ENCODE results near the gene ATP8B4.

Gene ATP8B4

DNA sequence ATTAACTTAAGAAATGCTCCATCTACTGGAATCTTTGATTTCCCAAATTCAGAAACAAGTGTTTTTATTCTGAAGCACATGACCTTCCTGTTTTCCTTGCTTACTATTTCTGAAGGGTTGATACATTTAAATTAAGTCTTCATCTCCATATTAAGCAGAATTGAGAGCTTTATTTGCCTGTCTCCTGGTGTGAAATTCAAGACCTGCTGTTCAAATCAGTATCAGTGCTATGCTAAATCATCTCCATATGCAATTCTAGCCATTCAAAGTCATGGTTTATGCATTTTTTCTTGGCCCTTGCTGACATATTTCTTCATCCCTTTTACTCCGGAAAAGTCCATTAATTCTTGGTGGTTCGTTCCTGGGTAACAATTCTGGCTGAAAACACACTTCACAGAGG lies 195.4 kb downstream of the ATP8B4 start:
- Histone ChIP-seq H3K9me2 (replicated peaks; ENCODE audit: low read depth, low read length) (no peaks in the 10 kb centered on the region), H3K36me3 (ENCODE audit: insufficient read depth, low read length) (no peaks in the 10 kb centered on the region), H3F3A (ENCODE audit: low read depth) (no peaks in the 10 kb centered on the region), H3K4me1 (ENCODE audit: insufficient read depth, low read length, poor library complexity, severe bottlenecking) (no peaks in the 10 kb centered on the region), H3K4me3 (ENCODE audit: low read length, poor library complexity, severe bottlenecking) (no peak overlapping the region), H3K9me3 (ENCODE audit: insufficient read depth, low read depth, low read length) (no peaks in the 10 kb centered on the region), H2AFZ (ENCODE audit: low read length) (no peak overlapping the region), H3K27me3 (ENCODE audit: insufficient read depth, low read length, poor library complexity, severe bottlenecking) (no peaks in the 10 kb centered on the region), H4K20me1 (ENCODE audit: insufficient read depth, low read length, poor library complexity, severe bottlenecking) (no peaks in the 10 kb centered on the region), H3K9ac (ENCODE audit: low read depth, low read length, poor library complexity, severe bottlenecking) (no peak overlapping the region), H3K4me2 (ENCODE audit: low read depth, low read length, poor library complexity, severe bottlenecking) (no peak overlapping the region), H3K79me2 (ENCODE audit: insufficient read depth, low read length) (no peaks in the 10 kb centered on the region)
- no peak for TF ChIP-seq EZH2phosphoT487 (IDR thresholded peaks at IDR 0.05; ENCODE audit: borderline replicate concordance)
- no peak for TF ChIP-seq CTCF (conservative IDR thresholded peaks at IDR 0.05; ENCODE audit: low read length)

DNA sequence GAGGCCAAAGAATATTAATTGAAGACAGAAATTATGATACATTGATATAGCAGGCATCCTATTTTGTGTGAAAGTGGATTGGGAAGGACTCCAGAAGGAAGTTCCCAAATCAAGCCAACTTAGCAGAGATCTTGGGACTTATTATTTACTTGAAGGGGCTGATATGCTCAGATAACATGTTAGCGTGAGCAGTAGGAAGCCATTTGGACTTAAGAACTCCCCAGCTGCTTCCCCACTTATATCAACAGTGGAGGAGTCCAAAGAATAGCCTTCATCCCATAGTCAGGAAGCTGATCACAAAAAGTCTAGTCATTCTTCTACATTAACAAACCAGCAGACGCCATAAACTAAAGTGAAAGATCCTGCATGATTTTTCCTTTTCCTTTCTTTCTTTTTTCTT lies 200.0 kb downstream of the ATP8B4 start:
- no peak for TF ChIP-seq EZH2phosphoT487 (IDR thresholded peaks at IDR 0.05; ENCODE audit: borderline replicate concordance)
- no peak for TF ChIP-seq CTCF (conservative IDR thresholded peaks at IDR 0.05; ENCODE audit: low read length)
- H3K36me3 ChIP-seq (ENCODE audit: insufficient read depth, low read length): no peaks in the 10 kb centered on the region

DNA sequence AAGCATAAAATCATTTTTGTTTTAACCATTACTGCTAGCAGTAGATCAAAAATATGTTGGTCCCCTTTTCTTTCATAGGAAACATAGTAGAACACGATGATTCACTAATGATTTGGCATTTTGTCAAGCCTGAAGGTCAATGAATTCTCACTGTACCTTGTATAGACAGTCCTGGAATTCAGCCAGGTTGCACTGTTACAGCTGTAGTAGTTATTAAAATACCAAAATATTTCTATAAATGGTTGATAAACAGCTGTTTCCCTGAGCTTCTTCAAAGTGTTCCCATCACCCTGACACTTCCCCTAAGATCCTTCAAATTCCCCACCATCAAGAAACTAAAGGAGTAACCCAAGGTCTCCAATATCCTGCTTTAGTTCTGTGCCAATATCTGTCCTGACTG lies 200.9 kb downstream of the ATP8B4 start:
- no peak for TF ChIP-seq CTCF (conservative IDR thresholded peaks at IDR 0.05; ENCODE audit: low read length)
- no peak for TF ChIP-seq EZH2phosphoT487 (IDR thresholded peaks at IDR 0.05; ENCODE audit: borderline replicate concordance)
- H3K9me2 ChIP-seq (replicated peaks; ENCODE audit: low read depth, low read length): 0 out of 2 replicates have a peak, but pooled peaks cover 3% of the 10 kb centered on the region
- no peaks in the 10 kb centered on the region for H3K36me3 ChIP-seq (ENCODE audit: insufficient read depth, low read length)
- H3K9ac ChIP-seq (ENCODE audit: low read depth, low read length, poor library complexity, severe bottlenecking): no peak overlapping the region
- no peaks in the 10 kb centered on the region for H3K9me3 ChIP-seq (ENCODE audit: insufficient read depth, low read depth, low read length)
- no peak overlapping the region for H3K4me2 ChIP-seq (ENCODE audit: low read depth, low read length, poor library complexity, severe bottlenecking)
- no peaks in the 10 kb centered on the region for H3F3A ChIP-seq (ENCODE audit: low read depth)
- no peak overlapping the region for H2AFZ ChIP-seq (ENCODE audit: low read length)
- no peaks in the 10 kb centered on the region for H4K20me1 ChIP-seq (ENCODE audit: insufficient read depth, low read length, poor library complexity, severe bottlenecking)
- peaks cover 13% of the 10 kb centered on the region for H3K4me1 ChIP-seq (ENCODE audit: insufficient read depth, low read length, poor library complexity, severe bottlenecking)
- H3K4me3 ChIP-seq (ENCODE audit: low read length, poor library complexity, severe bottlenecking): no peak overlapping the region
- no peaks in the 10 kb centered on the region for H3K27me3 ChIP-seq (ENCODE audit: insufficient read depth, low read length, poor library complexity, severe bottlenecking)
- no peaks in the 10 kb centered on the region for H3K79me2 ChIP-seq (ENCODE audit: insufficient read depth, low read length)

More for the DNA sequence above, 200.0 kb downstream of the ATP8B4 start:
- no peak overlapping the region for H2AFZ ChIP-seq (ENCODE audit: low read length)
- H3K9ac ChIP-seq (ENCODE audit: low read depth, low read length, poor library complexity, severe bottlenecking): no peak overlapping the region
- H4K20me1 ChIP-seq (ENCODE audit: insufficient read depth, low read length, poor library complexity, severe bottlenecking): no peaks in the 10 kb centered on the region
- no peaks in the 10 kb centered on the region for H3K9me3 ChIP-seq (ENCODE audit: insufficient read depth, low read depth, low read length)
- no peak overlapping the region for H3K4me3 ChIP-seq (ENCODE audit: low read length, poor library complexity, severe bottlenecking)
- H3K9me2 ChIP-seq (replicated peaks; ENCODE audit: low read depth, low read length): 0 out of 2 replicates have a peak, but pooled peaks cover 3% of the 10 kb centered on the region
- no peaks in the 10 kb centered on the region for H3K27me3 ChIP-seq (ENCODE audit: insufficient read depth, low read length, poor library complexity, severe bottlenecking)
- H3F3A ChIP-seq (ENCODE audit: low read depth): no peaks in the 10 kb centered on the region
- H3K4me1 ChIP-seq (ENCODE audit: insufficient read depth, low read length, poor library complexity, severe bottlenecking): peaks cover 13% of the 10 kb centered on the region
- no peaks in the 10 kb centered on the region for H3K79me2 ChIP-seq (ENCODE audit: insufficient read depth, low read length)
- H3K4me2 ChIP-seq (ENCODE audit: low read depth, low read length, poor library complexity, severe bottlenecking): no peak overlapping the region

Measured in Loucy (cell line).